Breast epithelium (tissue), 3 donors: ENCODE results near the gene VENTX.

ENCODE experiments used
- CTCF ChIP-seq, 3 donors: fragments of 450-650 bp; IDR thresholded peaks; one replicate each; pipeline ENCODE4 v1.5.1; 2016 to 2017; ENCODE audit warnings: antibody characterized with exemption in 3 of 3, mild to moderate bottlenecking in 3 of 3, moderate library complexity in 3 of 3
- POLR2A ChIP-seq: fragments of 450-650 bp; IDR thresholded peaks from one replicate; pipeline ENCODE4 v1.6.1; 2016; ENCODE audit warnings: antibody characterized with exemption, mild to moderate bottlenecking, moderate library complexity

- TF ChIP-seq CTCF (IDR thresholded peaks at IDR 0.05) (no peak), POLR2A (no peak)
Observed at GRCh38 chr10:133269367-133269766, 31.7 kb downstream of the VENTX start.
